ENCODE data around the gene HIKESHI. TPM values are rescaled to one million over a fixed set of nuclear protein-coding genes. Genes with fewer than 3 reads are reported as not detected.

HIKESHI gene
- total RNA-seq, 1 donor from 2014 or later, result 28.7 TPM

DNA sequence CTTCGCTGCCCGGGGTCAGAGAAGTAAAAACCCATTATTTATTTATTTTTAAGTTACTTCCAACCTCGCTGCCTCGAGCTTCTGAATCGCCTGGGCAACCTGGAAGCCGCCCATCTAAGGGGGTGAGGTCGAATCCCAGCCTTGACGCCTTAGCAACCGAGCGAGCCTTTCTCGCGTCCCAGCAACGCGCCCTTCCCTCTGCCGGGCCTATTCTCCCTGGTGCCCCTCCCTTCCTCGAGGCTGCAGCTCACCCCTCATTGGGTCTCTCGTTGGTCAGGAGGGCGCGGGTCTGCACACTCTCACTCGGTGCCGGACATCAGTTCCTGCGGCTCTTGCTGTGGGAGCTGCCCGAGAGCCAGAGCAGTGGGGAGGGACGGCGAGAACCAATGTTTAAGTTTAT lies 72.5 kb downstream of the HIKESHI start, which contains the start of gene CCDC81:
Gene CCDC81, plus strand, starts transcription at position 302 of the 400 bp plus-strand sequence. CDS start 277 bp downstream, outside the sequence.
- no peak for DNase-seq (ENCODE audit: low spot score)

DNA sequence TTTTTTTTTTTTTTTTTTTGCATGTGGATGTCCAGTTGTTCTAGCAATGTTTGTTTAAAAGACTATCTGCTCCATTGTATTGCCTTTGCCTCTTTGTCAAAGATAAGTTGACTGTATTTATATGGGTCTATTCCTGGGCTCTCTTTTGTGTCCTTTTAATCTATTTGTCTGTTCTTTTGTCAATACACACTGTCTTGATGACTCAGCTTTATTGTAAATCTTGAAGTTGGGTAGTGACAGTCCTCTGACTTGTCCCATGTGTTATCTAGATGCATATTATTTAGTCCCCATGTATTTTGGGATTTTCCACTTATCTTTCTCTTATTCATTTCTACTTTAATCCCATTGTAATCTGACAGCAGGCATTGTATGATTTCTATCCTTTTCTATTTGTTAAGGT lies 75.9 kb downstream of the HIKESHI start:
- no peak for DNase-seq (ENCODE audit: low spot score)

- no peak for DNase-seq (ENCODE audit: low spot score)
These were observed 78.4 kb downstream of the HIKESHI start for GRCh38 chr11:86380295-86381059.

GRCh38 chr11:86383041-86383955 lies 81.3 kb downstream of the HIKESHI start:
- no peak for DNase-seq (ENCODE audit: low spot score)

DNA sequence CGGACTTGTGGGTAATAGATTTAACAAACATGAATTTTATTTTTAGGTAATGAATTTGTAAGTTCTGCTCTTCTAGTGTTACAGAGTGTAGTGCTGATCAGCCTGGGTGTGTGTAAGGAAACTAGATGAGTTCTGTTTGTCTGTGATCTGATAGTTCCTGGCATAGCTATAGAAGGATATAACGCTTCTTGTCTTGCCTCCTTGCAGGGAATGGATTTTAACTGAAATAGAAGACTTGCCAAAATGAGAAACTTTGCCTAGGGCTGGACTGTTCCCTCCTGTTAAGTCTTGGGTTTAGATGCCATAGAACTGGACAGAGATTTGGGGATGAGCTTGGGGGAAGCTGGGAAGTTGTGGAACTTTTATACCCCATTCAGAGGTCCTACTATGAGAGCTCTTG lies 84.2 kb downstream of the HIKESHI start:
- no peak for DNase-seq (ENCODE audit: low spot score)

GRCh38 chr11:86386746-86387145 lies 84.7 kb downstream of the HIKESHI start:
- DNase-seq (ENCODE audit: low spot score), result no peak

DNA sequence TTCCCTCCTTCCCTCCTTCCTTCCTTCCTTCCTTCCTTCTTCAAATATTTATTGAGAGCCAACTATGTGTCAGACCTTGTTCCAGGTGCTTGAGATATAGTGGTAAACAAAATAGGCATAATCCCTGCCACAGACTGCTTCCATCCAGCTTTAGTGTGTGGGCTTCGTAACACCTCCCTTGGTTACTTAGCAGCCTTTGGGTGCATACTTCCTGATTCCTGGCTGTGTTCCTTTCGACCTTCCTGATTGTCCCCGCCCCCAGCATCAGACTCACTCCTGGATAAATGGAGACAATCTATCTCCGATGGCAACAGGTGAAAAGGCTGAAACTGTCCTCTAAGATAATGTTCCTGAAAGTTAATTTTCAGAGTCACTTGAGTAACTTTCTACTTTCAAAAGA lies 86.2 kb downstream of the HIKESHI start:
- DNase-seq (ENCODE audit: low spot score), result no peak

- no peak for DNase-seq (ENCODE audit: low spot score)
These were observed 88.4 kb downstream of the HIKESHI start for GRCh38 chr11:86390487-86390886.

- no peak for DNase-seq (ENCODE audit: low spot score)
These were observed 93.1 kb downstream of the HIKESHI start for GRCh38 chr11:86395061-86395551.

Other genes starting within 250 kb of the HIKESHI start
- gene PICALM, start 233.2 kb upstream of the HIKESHI start, total RNA-seq, result 261 TPM
- gene EED, start 57.5 kb upstream of the HIKESHI start, total RNA-seq, result 26.7 TPM
- 1.0 TPM for gene CCDC81, start 72.6 kb downstream of the HIKESHI start, total RNA-seq